HG02885 (cell line): ENCODE results near the gene MUSTN1.

Experiments used
- ATAC-seq: cut with Tn5 transposase; IDR thresholded peaks from one replicate; pipeline ENCODE4 v1.9.1; 2021; ENCODE audit warnings: mild to moderate bottlenecking; ENCODE audit not compliant: unreplicated experiment, poor library complexity

MUSTN1 gene

DNA sequence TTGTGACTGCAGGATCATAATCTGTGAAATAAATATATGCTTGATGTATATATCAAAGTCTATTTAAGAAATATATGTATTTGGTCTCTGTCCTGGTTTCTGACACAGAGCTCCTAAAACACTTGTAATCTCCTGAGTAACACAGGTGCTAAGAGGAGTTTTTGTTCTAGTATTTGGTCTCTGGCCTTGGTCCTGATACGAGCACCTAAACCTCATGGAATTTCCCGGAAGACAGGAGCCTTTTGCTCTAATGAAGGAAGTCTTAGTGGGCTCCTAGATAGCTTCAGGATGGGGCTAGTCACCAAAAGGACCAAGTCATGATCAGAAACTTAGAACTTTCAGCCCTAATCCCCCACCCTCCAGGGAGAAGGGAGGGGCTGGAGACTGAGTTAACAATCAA lies 19.2 kb upstream of the MUSTN1 start:
- ATAC-seq = no peak

DNA sequence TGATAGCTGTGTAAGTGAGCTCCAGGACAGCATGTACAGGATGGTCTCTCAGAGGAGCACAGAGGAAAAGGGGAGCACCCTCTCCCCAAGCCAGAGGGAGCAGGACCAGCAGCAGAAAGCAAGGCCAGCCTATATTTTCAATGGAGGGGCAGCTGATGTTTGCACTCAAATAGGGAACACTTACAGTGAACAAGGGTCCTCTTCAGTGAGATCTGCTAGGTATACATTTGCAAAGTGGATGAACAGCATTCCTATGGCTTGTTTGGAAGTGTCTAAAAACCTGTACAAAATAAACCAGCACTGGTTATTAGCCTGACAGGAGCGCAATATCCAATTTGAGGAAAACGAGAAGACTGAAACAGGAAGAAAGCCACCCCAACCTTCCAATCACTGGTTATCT lies 17.6 kb upstream of the MUSTN1 start:
- no peak for ATAC-seq

DNA sequence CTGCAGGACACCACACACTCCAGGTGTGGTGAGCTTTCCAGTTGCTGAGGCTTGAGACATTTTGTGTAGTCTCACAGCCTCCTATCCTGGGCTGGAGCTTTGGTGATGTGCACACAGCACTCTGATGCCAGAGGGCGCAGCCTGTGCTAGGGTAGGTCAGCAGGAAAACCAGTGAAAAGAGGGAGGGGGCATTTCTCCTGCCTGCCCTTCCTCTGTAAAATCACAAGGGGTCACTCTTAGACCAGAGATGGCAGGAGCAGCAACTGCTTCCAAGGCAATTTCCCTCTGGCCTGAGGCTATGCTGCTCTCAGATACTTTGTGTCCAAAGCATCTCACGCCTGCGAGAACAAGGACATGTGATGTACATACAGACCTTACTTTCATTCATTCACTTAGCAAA lies 16.5 kb upstream of the MUSTN1 start:
- no peak for ATAC-seq

DNA sequence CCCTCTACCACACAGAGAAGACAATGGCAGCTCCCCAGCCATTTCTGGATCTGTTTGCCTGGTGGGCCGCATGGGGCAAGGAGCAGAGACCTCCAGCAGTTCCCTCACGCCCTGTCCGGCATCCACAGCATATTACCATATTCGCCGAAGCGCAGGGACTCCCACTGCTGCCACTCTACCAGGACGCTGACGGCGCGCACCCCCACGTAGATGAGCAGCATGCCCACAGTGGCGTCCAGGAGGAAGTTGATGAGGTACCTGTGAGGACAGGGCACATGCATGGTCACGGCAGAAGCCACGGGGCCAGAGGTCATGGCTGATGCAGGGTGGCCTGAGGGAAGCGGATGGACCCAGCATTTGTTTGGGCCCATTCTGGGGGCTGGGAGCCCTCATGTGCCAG lies 14.8 kb upstream of the MUSTN1 start:
- ATAC-seq = no peak

DNA sequence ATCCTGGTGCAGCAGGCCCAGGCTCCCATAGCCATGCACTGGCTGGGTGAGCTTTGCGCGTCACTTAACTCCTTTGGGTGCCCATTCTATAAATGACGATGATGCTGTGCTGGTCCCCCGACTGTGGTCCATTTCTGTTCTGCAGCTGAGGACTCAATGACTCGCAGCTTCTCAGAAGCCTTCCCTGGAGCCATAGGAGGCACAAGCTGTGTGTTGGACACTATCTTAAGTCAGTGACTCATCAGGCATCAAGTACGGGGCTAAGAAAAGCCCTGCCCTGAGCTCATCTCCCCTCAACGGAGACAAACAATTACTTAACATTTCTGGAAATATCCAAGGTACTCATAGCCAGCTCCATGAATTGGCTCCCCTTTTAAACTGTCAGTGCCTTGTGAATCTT lies 13.8 kb upstream of the MUSTN1 start:
- no peak for ATAC-seq

DNA sequence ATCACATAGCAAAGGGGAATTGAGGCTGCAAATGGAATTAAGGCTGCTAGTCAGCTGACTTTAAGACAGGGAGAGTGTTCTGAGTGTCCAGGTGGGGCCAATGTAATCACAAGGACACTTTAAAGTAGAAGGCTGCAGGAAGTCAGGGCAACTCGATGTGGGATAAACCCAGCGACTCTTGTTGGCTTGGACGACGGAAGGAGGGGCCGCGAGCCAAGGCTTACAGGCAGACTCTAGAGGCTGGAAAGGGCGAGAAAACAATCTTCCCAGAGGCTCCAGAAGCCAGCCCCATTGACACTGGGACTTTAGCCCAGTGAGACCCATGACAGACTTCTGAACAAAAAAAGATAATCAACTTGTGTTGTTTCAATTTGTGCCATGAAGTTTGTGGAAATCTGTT lies 12.9 kb upstream of the MUSTN1 start:
- ATAC-seq = no peak

DNA sequence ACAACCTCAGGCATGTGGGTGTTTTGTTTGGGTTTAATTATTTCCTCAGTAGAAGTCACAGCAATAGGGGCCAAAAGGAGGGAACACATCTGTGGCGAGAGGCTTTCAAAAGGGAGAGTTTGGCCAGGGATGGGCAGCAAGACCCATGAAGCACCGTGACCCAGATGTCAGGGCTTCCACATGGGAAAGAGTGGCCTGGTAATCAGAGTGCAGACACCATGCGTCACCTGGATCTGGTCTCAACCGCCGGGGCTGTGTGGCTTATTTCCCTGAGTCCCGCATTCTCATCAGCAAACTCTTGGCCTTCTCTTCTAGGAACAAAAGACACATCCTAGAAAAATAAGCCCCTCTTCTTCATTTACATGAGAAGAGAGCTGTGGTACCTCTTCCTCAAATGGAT lies 12.4 kb upstream of the MUSTN1 start:
- ATAC-seq = no peak

DNA sequence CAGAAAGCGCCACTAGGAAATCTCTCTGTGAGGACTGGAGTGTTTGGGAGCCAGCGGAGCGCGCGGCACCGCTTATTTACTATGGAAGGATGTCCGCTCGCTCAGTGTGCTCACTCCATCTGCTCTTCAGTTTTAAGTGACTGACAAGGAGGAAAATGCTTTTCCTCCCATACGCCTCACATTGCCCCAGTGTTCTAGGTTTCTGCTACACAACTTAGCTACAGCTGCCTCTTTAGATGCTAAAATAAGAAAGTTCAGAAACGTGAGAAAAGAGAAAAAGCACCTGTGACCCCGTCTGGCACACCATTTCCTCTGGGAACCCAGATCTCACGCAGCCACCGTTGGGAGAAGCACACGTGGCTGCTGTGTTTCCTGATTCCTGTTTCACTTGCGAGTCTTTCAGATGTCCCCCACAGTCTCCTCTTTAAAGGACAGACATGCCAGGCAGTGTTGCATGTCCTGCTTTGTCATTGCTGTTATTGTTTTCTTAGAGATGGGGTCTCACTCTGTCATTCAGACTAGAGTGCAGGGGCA lies 11.7 kb upstream of the MUSTN1 start:
- no peak for ATAC-seq

DNA sequence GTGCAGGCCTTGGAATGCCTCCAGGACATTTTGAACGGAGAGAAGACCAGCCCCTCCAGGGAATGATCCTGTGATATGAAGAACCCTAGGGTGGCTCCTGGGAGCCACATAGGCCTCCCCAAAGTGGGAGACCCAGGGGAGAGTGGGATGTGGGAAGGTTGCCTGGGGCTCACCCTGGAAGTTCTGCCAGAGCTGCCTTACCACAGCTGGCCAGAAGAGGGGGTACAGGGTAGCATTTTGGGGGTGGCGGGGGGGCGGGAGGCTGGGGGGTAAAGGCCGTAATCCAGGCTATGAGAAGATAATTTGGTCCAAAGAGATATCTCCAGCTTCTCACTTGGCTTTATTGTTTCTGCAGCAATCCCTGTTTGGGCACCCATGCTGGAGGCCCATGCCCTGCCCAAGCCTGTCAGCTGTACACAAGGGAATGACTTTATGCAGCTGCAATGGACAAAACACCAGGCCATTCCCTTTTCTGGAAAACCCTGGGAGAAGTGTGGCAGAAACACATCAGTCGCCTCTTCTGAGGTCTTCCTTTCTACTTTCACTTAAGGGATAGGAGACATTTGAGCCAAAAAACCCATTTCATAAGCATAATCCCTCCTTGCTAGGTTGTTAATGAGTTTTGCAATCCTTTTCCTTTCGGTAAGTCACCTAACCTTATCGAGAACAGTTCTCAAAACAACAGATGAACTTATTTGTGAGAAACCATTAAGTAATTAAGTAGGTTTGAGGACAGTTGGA lies 11.0 kb upstream of the MUSTN1 start:
- no peak for ATAC-seq

DNA sequence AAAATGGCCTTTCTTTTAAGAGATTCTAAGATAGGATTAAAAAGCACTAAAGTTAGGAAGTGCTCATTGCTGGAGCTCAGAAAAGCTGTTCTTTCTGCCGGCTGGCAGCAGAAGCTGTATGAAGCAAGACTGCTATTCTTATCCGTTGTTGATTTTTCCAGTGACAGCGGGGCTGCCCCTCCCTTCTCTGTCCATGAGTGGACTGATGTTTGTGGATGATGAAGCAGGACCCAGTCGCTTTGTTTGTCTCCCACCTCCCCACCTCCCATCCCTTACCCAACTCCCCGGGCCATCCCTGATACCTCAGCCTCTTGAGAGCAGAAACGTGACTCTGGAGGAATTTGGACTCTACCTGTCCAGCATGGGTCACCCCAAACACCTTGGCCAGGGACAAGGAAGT lies 10.3 kb upstream of the MUSTN1 start:
- no peak for ATAC-seq

DNA sequence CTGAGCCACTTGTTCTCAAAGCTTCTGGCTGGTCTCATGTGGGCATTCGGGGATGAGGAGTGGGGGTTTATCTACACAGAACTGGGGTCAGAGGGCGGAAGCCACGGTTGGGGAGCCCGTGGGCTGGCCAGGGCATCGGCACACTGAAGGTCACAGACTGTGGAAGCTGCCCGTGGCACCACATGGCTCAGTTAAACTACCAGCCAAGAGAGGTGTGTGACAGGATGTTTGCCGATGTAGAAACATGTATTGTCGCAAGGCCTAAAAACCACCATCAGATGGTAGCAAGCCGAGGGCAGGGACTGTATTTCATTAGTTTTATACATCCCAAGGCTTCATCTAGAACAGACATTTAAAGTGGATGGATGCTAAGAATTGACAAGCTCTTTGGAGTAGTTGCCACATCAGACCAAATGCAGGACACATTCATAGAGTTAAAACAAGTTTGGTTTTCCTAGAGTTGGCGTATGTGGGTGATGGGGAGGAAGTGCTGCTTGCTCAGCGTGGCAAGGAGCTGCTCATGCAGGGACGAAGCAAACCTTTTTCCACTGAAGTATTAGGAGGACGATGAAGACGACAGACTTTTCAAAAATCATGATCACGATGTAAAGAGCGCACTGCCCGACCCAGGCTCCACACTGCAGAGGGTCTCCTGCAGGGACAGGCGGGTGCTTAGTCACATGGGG lies 9.6 kb upstream of the MUSTN1 start:
- no peak for ATAC-seq

DNA sequence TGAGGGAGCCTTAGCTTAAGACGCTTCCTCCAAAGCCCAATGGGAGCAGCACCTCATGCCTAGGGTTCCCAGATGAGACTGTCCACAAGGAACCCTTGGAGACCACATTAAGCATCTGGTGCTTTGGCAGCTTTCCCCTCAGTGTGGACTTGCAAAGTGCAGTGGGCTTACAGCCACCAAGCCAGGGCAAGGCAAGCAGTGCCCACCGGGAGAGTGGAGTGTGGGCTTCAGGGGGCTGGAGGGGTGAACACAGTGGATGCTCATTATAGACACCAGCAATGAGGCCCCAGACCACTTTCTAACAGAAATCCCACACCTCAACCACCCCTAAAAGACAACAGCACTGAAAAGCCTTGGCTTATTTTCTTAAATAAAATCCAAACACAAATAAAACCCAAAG lies 9.1 kb upstream of the MUSTN1 start:
- no peak for ATAC-seq

DNA sequence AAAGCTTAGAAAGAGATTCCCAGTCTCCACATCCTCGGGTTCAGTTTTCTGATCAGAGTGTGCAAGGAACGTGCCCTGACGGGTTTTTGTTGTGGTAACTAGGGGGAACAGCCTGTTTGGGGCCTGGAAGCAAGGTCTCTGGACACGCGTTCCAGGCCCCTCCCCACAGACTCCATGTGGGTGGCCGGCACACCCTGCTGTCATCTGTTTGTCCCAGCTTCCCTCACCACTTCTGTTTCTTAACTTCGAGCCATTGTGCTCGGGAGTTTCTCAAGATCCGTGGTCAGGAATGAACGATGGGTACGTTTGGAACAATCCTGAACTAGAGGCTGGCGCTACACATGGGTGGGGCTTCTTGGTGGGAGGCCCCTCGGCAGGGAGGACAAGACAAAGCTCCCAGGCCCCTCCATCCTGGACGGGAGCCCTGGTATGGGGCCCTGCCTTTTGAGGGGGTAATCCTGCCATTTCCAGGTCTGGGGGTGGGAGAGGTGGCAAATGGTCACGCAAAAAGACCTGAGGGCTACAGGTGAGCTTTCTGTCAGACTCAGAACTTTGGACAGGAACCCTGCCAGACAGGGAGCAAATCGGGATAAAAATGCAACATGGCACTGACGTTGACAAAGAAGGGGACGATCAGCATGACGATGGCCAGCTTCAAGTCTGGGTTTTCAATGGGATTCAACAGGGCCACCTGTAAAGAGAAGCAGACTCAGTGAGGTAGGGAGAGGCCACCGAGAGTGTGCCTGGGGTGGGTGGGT lies 8.5 kb upstream of the MUSTN1 start:
- no peak for ATAC-seq

DNA sequence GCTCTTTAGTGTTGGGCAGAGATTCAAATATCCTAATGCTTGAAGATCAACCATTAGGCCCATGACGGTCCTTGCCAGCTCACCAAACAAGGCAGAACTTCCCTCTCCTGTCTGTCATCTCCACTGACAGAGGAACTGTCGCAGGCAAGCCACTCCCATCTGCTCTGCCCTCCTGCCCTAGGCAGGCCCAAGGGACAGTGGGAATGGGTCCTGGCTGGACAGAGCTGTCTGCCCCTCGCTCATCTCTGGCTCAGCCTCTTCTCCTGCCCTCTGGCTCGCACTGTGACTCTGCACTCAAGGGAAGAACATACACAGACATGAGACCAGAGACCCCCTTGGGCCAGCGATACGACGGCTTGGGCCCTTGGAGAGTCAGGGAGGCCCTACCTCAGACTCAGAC lies 7.6 kb upstream of the MUSTN1 start:
- ATAC-seq = no peak

DNA sequence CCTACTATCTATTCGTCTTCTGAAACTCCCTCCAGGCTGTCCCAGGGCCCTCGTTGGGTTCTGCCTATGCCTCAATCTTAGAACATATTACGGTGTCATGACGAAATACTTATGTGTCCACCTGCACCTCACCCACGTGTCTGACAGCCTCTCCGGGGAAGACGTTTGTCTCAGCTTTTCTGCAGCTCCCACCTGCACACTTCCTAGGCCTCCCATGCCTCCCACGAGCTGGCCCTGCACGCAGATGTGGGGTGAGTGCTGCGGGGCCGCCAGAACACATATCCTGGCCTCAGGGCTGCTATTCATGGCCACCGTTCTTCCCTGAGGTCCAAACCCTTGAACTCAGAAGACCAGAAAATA lies 7.1 kb upstream of the MUSTN1 start:
- ATAC-seq = no peak

DNA sequence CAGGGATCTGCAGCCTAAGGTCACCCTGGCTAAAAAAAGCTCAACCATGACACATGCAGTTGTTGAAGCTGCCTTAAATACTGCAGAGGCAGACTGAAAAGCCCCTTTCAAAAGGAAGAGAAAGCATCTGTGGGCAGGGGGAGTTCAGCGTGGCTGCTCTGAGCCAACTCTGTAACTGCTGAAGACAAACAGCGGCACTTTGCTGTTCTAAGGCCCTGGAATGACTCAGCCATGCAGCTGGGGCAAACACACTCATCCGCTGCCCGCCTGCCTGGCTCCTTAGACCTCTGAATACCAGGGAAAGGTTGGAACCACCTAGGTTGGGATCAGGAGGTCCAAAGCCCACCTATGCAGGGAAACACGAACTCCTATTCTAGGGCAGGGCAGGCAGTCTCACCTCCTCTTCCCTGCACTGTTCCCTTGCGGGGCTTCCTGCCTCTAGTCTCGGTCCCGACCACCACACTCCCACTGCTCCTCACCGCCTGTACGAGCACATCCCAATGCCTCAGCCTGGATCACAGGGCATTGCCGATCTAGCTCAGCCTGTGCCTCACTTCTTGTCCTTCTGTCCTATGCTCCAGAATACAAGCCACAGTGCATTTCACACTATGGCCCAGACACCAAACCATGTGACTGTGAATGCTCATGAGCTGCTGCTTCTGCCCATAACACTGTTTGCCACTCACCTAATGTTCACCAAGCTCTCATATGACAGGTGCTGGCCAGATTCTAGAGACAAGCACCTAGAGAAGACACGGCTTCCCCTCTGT lies 6.6 kb upstream of the MUSTN1 start:
- ATAC-seq = no peak

DNA sequence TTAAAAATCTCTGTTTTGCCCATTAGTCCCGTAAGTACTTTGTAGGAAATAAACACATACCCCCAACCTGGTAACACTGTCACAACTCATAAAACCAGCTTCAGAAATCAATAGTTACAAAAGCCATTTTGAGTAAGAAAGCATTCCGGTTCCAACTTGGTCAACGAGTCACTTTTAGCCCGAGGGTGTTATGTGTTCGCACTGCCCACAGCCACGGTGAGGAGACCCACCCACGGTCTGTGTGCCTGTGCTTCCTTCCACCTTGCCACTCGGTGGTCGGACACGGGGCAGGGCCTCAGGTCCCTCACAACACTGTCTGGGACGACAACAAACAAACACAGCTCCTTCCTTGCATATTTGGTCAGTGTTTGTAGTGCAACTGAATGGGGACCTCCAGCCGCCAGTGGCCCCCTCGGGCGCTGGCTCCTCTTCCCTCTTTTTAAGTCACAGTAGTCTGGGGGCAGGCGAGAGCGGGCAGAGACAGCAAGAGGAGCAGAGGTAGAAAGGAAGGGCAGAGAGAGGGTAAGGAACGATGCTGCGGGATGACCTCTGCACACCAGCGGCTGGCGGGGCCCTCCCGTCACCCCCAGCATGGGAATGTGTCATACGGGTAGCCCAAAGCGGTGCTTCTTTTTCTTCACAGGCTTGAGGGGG lies 5.2 kb upstream of the MUSTN1 start:
- no peak for ATAC-seq

DNA sequence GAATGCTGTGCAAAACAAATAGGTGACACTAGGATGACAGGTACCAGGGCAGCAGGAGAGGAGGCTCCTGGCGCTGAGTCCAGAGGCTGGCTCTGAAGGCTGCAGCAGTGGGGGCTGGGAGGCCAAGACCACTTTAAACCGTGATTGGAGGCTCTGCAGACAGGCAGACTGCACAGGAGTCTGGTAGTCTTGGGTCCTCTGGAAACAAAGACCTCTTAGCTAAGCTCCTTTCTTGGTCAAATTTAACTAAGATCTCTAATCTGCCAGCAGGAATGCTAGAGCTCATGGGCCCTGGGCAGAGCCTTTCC lies 4.4 kb upstream of the MUSTN1 start:
- no peak for ATAC-seq

DNA sequence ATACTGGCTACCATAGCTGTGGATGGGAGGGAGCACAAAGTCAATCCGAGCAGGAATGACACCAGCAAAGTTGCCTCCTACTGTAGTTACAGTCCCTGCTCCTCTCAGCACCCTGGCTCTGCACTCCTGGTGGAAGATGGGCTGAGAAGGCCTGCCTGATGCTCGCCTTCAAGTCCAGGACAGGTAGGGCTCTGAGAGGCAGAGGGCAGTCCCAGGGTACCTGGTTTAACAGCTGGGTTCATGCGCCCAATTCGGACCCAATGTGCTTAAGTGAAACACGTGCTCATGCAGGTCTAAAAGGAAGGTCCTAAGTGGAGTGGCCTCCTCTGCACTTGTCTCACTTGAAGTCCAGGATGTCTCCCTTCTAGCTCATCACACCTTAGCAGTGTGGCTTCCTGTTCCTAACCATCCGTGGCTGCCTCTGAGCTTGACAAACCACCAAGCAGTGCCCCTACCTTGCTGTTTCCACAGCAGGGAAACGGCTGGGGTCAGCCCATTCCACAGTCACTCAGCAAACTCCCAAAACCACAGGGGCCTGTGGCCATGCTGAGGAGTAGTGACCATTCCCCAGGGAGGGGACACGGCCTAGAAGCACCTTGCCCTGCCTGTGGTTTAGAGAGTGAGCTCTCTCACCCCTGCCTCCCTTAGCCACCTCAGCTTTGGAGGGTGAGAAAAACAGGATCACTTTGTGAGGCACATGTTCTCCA lies 3.9 kb upstream of the MUSTN1 start:
- ATAC-seq = no peak

DNA sequence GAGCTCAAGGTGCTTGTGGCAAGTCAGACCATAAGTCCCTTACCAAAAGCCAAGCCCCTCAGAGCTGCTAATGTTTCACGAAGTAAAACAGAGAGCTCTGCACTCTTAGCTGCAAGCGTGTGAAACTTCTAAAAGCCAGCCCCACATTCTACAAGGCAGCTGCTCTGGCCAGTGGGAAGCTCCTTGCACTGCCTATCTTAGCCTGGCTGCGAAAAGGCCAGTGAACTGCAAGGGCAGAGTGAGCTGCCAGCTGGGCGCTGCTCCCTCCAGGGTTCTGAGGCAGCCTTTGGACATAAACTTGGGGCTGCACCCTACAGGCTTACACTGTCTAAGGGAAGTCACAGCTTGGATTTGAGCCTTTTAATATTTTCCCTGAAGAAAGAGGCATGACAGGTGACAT lies 2.2 kb upstream of the MUSTN1 start:
- ATAC-seq = no peak
